Testis (tissue), 3 donors: ENCODE measurements around the gene CLCF1. TPM values are rescaled to one million over a fixed set of nuclear protein-coding genes. Genes with fewer than 3 reads are reported as not detected.

ENCODE experiments used
- DNase-seq: peaks from one replicate; pipeline ENCODE4 v3.0.0-alpha.2; 2019
- H3K27ac ChIP-seq, 2 donors: fragments of 200-600 bp; sonication (generic); one replicate each; pipeline ENCODE4 v1.5.1; 2019
- H3K27me3 ChIP-seq: fragments of 200-600 bp; sonication (generic); one replicate; pipeline ENCODE4 v1.5.1; 2019
- H3K36me3 ChIP-seq: fragments of 200-600 bp; sonication (generic); one replicate; pipeline ENCODE4 v1.5.1; 2017; ENCODE audit warnings: low read depth; ENCODE audit errors: missing control alignments
- H3K4me1 ChIP-seq: fragments of 200-600 bp; sonication (generic); one replicate; pipeline ENCODE4 v1.5.1; 2019
- H3K4me3 ChIP-seq, 2 donors: fragments of 200-600 bp; sonication (generic); one replicate each; pipeline ENCODE4 v1.5.1; 2017 to 2019
- H3K9me3 ChIP-seq: fragments of 200-600 bp; sonication (generic); one replicate; pipeline ENCODE4 v1.5.1; 2017
- CTCF ChIP-seq, 3 experiments: fragments of 450-650 bp in 2 of 3; fragments of 200-600 bp in 1 of 3; sonication (generic) in 1 of 3; IDR thresholded peaks; one replicate each; pipeline ENCODE4 v1.5.1; 2016 to 2019; ENCODE audit warnings: antibody characterized with exemption in 3 of 3, mild to moderate bottlenecking in 2 of 3, moderate library complexity in 1 of 3
- POLR2A ChIP-seq: fragments of 450-650 bp; IDR thresholded peaks from one replicate; pipeline ENCODE4 v1.6.1; 2017; ENCODE audit warnings: antibody characterized with exemption, mild to moderate bottlenecking, moderate library complexity
- WGBS, 2 donors: methylation state at CpG; one replicate each; pipeline ENCODE4 v1.1.5; 2018; 5-methylcytosine and 5-hydroxymethylcytosine counted together
- intact Hi-C: fragments of 100-400 bp; cut with DNase I; formaldehyde crosslinking; loops from one replicate; pipeline ENCODE4 v1.15.1; 2023; ENCODE audit warnings: low total_unique reads
- polyA plus RNA-seq: library from polyadenylated mRNA; stranded (reverse); fragments of 350-450 nt; fragmentation: Illumina TruSeq; extraction: RNeasy Lipid Tissue Mini Kit (QIAGEN cat#74804); gene quantifications from one replicate; pipeline ENCODE4 v1.2.3, GENCODE V29; 2014; ENCODE audit warnings: low read depth, low replicate concordance; ENCODE audit not compliant: insufficient read depth
- total RNA-seq, 2 donors: library from RNA; depleted of rRNA; stranded (reverse); fragments of >200 nt; gene quantifications; one replicate each; pipeline ENCODE4 v1.2.3, GENCODE V29; 2016

CLCF1 gene
- total and polyA plus RNA-seq, 3 donors from 2014 or later: 2.7 to 6.8 (median 3.7) TPM

DNA sequence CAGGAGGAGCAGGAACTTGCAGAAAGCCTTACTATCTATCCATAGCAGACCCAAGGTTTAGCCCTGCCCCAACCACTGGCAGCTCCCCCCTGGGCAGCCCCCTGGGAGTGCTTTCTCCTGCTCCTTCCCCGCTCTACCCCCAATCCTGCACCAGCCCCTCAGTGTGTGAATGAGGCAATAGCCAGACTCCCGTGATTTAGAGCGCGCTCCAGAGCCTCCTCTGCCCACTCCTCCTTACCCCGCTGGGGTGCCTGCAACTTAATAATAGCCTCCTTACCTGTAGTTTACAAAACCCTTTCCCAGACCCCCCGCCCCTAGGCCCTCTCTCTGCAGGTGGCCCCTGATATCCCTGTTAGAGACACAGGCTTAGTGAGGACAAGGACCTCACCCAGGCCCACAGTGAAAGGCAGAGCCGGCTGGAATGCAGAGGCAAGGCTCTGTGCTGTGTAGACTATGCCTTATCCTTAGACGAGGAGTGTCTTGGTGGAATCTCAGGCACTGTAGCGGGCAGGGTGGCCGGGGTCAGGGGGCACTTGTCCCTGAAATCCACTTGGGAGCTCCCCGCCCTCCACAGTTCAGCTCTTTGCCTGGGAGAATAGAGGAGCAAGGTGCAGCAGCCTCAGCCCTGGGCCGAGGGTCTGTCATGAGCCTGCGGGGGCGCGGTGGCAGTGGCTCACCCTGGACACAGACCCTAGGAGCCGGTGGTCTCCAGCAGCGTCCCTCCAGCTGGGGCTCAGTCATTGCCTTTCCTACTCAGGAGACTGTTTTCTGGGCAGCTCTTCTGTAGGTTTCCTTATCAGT lies 37.8 kb upstream of the CLCF1 start:
- Histone ChIP-seq H3K27me3 (no peaks in the 10 kb centered on the region), H3K9me3 (no peaks in the 10 kb centered on the region), H3K27ac (no peak overlapping the region), H3K36me3 (no peaks in the 10 kb centered on the region), H3K4me3 (no peak overlapping the region), H3K4me1 (peaks cover 7% of the 10 kb centered on the region)
- no peak for DNase-seq
- intact Hi-C loops: no loop called here
- TF ChIP-seq CTCF (IDR thresholded peaks at IDR 0.05): no peak
- no peak for TF ChIP-seq POLR2A
- 69 to 78% methylated on average over 11 to 17 of the region's 17 CpGs for WGBS, 2 donors

DNA sequence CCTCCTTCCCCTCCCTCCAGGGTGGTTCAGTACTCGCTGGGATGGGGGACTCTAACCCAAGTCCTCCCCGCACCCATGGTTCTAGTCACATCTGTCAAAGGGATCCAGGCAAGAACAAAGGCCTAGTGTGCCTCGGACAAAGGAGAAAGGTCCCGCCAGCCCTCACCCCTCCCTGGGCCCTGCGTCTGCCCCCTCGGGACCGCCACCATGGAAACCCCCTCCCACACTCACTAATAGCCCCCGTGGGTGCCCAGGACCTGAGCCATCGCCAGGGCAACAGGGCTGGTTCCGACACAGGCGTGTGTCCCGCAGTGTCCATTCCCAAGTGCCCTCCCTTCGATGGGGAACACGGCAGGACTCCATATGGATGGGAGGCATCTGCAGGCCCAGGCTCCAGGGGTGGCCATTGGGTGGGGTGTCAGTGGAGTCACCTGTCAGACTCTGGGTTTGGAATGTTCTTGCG lies 37.0 kb upstream of the CLCF1 start:
- Histone ChIP-seq H3K4me1 (peaks cover 7% of the 10 kb centered on the region), H3K27me3 (no peaks in the 10 kb centered on the region), H3K36me3 (no peaks in the 10 kb centered on the region), H3K4me3 (no peak overlapping the region), H3K9me3 (no peaks in the 10 kb centered on the region), H3K27ac (no peak overlapping the region)
- WGBS, 2 donors: 64 to 72% methylated on average over 3 to 13 of the region's 15 CpGs
- intact Hi-C loops: no loop called here
- DNase-seq: no peak
- no peak for TF ChIP-seq POLR2A
- TF ChIP-seq CTCF (IDR thresholded peaks at IDR 0.05): no peak

- H3K4me1 ChIP-seq: peaks cover 5% of the 10 kb centered on the region
- DNase-seq: no peak
These were observed 36.5 kb upstream of the CLCF1 start for GRCh38 chr11:67409781-67410368.

DNA sequence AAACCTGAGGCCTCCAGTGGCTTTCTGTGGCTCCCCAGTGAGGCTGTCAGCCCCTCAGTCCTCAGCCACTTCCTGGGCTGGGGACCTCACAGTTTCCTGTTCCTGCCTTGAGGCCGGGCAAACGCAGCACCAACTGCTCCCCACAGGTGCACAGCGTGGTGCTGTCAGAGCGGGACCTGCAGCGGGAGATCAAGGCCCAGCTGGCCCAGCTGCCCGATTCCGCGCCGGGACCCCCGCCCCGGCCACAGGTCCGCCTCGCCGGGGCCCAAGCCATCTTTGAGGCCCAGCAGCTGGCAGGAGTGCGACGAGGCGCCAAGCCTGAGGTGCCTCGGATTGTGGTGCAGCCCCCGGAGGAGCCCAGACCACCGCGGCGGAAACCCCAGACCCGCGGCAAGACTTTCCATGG lies 35.9 kb upstream of the CLCF1 start:
- H3K9me3 ChIP-seq: no peaks in the 10 kb centered on the region
- DNase-seq: no peak
- 74 to 90% methylated on average over 2 to 24 of the region's 24 CpGs for WGBS, 2 donors
- no peaks in the 10 kb centered on the region for H3K36me3 ChIP-seq
- peaks cover 5% of the 10 kb centered on the region for H3K4me1 ChIP-seq
- no peak overlapping the region for H3K4me3 ChIP-seq
- intact Hi-C loops: loop anchor here (10.0 kb wide), 1 partner anchor 76 kb away; the partner anchor contains the start of gene AIP
- H3K27ac ChIP-seq: no peak overlapping the region
- no peaks in the 10 kb centered on the region for H3K27me3 ChIP-seq
- no peak for TF ChIP-seq POLR2A
- TF ChIP-seq CTCF (IDR thresholded peaks at IDR 0.05): no peak

More at GRCh38 chr11:67409781-67410368, 36.5 kb upstream of the CLCF1 start:
- 50 to 51% methylated on average over 10 to 13 of the region's 13 CpGs for WGBS, 2 donors
- no peak overlapping the region for H3K4me3 ChIP-seq
- H3K36me3 ChIP-seq: no peaks in the 10 kb centered on the region
- TF ChIP-seq CTCF (IDR thresholded peaks at IDR 0.05): no peak
- TF ChIP-seq POLR2A: no peak
- H3K27me3 ChIP-seq: no peaks in the 10 kb centered on the region
- H3K9me3 ChIP-seq: no peaks in the 10 kb centered on the region
- intact Hi-C loops: loop anchor here (10.0 kb wide), 1 partner anchor 75 kb away; the partner anchor contains the start of gene AIP
- no peak overlapping the region for H3K27ac ChIP-seq
